PC-3 (cell line): ENCODE results near the gene RNF169. TPM values are rescaled to one million over a fixed set of nuclear protein-coding genes. Genes with fewer than 3 reads are reported as not detected.
A peak's percentile ranks its signal among the peaks of the same experiment; 100 is the strongest.

ENCODE experiments used
- ATAC-seq: fragments of 200-7000 bp; cut with Tn5 transposase; 2 replicates; pipeline ENCODE4 v1.9.1; 2020; ENCODE audit warnings: mild to moderate bottlenecking, moderate library complexity
- BruUV-seq: library from RNA; stranded (reverse); fragments of 400-500 nt; replicated peaks from 2 replicates; lab custom pipeline; 2021; lab: Mats Ljungman, UMichigan
- CTCF ChIA-PET: fragments of 300-600 bp; sonication (Branson Sonifier 250); formaldehyde crosslinking; loops from one replicate; lab custom pipeline; 2022; ENCODE audit warnings: antibody characterized with exemption; lab: Charles Lee
- POLR2A ChIA-PET: fragments of 300-600 bp; sonication (Branson Sonifier 250); formaldehyde crosslinking; loops from one replicate; lab custom pipeline; 2022; ENCODE audit warnings: antibody characterized with exemption; ENCODE audit not compliant: unreplicated experiment; lab: Charles Lee
- DNase-seq: peaks from one replicate; pipeline ENCODE4 v3.0.0-alpha.2; 2015
- H2AFZ ChIP-seq: fragments of 300-600 bp; sonication (generic); 2 replicates; pipeline ENCODE4 v1.6.0; 2016; ENCODE audit warnings: antibody characterized with exemption, low read length
- H3F3A ChIP-seq: fragments of 300-600 bp; sonication (generic); one replicate; pipeline ENCODE4 v1.6.0; 2017; ENCODE audit warnings: antibody characterized with exemption, low read length, control low read depth, mild to moderate bottlenecking; ENCODE audit not compliant: unreplicated experiment
- H3K27ac ChIP-seq: fragments of 300-600 bp; sonication (generic); 2 replicates; pipeline ENCODE4 v1.5.1; 2016; ENCODE audit warnings: mild to moderate bottlenecking, low read length
- H3K27me3 ChIP-seq: fragments of 300-600 bp; sonication (generic); 2 replicates; pipeline ENCODE4 v1.6.1; 2016; ENCODE audit warnings: low read length, mixed read lengths
- H3K36me3 ChIP-seq: fragments of 300-600 bp; sonication (generic); 2 replicates; pipeline ENCODE4 v1.6.1; 2016; ENCODE audit warnings: low read depth, mixed run types, low read length, mixed read lengths
- H3K4me1 ChIP-seq: fragments of 300-600 bp; sonication (generic); 2 replicates; pipeline ENCODE4 v1.5.1; 2016; ENCODE audit warnings: low read length; ENCODE audit not compliant: insufficient read depth
- H3K4me2 ChIP-seq: fragments of 300-600 bp; sonication (generic); 2 replicates; pipeline ENCODE4 v1.6.0; 2016; ENCODE audit warnings: low read length
- H3K4me3 ChIP-seq: fragments of 300-600 bp; sonication (generic); 2 replicates; pipeline ENCODE4 v1.5.1; 2016; ENCODE audit warnings: mild to moderate bottlenecking, low read length, mixed read lengths
- H3K79me2 ChIP-seq: fragments of 300-600 bp; sonication (generic); 2 replicates; pipeline ENCODE4 v1.6.1; 2017; ENCODE audit warnings: low read length, mixed read lengths
- H3K9ac ChIP-seq: fragments of 300-600 bp; sonication (generic); 2 replicates; pipeline ENCODE4 v1.6.0; 2016; ENCODE audit warnings: mild to moderate bottlenecking, low read length
- H3K9me2 ChIP-seq: fragments of 300-600 bp; sonication (generic); replicated peaks from 2 replicates; pipeline ENCODE4 v1.6.1; 2016; ENCODE audit warnings: mixed run types, low read length, mixed read lengths
- H3K9me3 ChIP-seq: fragments of 300-600 bp; sonication (generic); 2 replicates; pipeline ENCODE4 v1.6.1; 2016; ENCODE audit warnings: low read length, mixed read lengths
- H4K20me1 ChIP-seq: fragments of 300-600 bp; sonication (generic); 2 replicates; pipeline ENCODE4 v1.6.1; 2016; ENCODE audit warnings: low read length, mixed read lengths
- EZH2 ChIP-seq: fragments of 300-600 bp; sonication (generic); IDR thresholded peaks from one replicate; pipeline ENCODE4 v1.6.1; 2017; ENCODE audit warnings: antibody characterized with exemption, mild to moderate bottlenecking, low read length; ENCODE audit not compliant: unreplicated experiment
- EZH2phosphoT487 ChIP-seq: fragments of 300-600 bp; sonication (generic); IDR thresholded peaks from 2 replicates; pipeline ENCODE4 v1.6.1; 2018; ENCODE audit warnings: mild to moderate bottlenecking, antibody characterized with exemption, low read length, borderline replicate concordance
- intact Hi-C: fragments of 100-400 bp; cut with micrococcal nuclease; formaldehyde crosslinking; loops from 2 replicates; pipeline ENCODE4 v1.9.0; 2023
- total RNA-seq: library from RNA; depleted of rRNA; stranded (reverse); fragments of >200 nt; gene quantifications from 2 replicates; pipeline ENCODE4 v1.2.3, GENCODE V29; 2014
- TF ChIP-seq, protein P1 (sequence below): fragments of 300-600 bp; sonication (generic); conservative IDR thresholded peaks from 2 replicates; pipeline ENCODE4 v1.5.1; 2017; ENCODE audit warnings: antibody characterized with exemption, low read depth, mild to moderate bottlenecking, low read length

RNF169 gene
- total RNA-seq, 1 experiment from 2014 or later = 20.4 TPM

DNA sequence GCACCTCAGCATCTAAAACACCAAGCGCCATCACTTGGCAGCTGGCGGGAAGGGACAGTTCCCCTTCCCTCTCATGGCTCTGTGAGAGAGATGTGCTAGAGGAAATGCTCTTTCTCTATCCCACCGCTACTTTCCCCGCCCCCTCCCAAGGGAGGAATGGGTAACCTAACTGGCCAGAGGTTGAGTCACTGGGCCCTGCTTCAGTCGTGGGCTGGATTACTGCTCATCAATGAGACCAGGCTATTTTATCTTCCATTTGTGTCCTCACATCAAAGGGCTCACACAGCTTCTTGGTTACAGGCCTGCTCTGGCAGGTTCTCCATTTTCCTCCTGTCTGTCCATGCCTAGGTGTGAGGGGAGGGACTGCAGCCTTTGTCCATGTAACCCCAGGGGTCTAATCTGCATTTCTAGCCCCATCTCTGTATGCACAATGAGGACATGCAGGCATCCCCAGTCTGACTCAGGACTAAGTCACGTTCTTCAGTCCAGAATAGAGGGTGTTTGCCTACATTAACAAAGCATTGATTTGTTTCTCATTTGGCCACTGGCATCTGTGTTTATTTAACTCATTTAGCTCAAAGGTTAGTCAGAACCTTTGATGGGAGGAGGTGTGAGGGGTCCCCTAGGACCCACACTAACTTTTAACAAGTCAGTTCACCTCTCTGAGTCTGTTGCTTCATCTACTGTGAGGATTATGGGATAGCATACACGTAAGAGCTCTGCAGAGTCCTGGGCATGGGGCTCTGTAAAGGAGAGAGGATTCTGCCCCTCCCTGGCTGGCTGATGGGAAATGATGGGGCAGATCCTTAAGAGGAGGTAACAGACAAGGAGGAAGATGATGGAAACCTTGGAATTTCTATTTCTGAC lies 101.1 kb downstream of the RNF169 start:
- peak; percentile 74 for DNase-seq
- Histone ChIP-seq H3K27ac (peak overlapping the region; percentile 78), H3K36me3 (peaks cover 24% of the 10 kb centered on the region), H3K4me3 (no peak overlapping the region), H3K9me3 (no peaks in the 10 kb centered on the region), H2AFZ (peak overlapping the region; percentile 23; the same call in 1 of the 2 replicates), H4K20me1 (no peaks in the 10 kb centered on the region), H3K4me2 (peak overlapping the region; percentile 50), H3K79me2 (no peaks in the 10 kb centered on the region), H3K27me3 (no peaks in the 10 kb centered on the region), H3K9me2 (no peaks in the 10 kb centered on the region), H3F3A (no peaks in the 10 kb centered on the region), H3K9ac (no peak overlapping the region), H3K4me1 (peaks cover 18% of the 10 kb centered on the region)
- ChIA-PET POLR2A (no interaction called here), CTCF (interaction anchor here (0.8 to 1.1 kb wide), 2 partner anchors 147 to 676 kb away, joined by 3 to 5 read pairs; partner anchors contain the start of gene GDPD5)
- intact Hi-C loops = loop anchor here (1.0 kb wide), 1 partner anchor 96 kb away; no protein-coding TSS in a partner anchor
- ATAC-seq = peak; percentile 91
- no TSS peak for BruUV-seq
- TF ChIP-seq EZH2phosphoT487 = no peak
- TF ChIP-seq, protein P1, sequence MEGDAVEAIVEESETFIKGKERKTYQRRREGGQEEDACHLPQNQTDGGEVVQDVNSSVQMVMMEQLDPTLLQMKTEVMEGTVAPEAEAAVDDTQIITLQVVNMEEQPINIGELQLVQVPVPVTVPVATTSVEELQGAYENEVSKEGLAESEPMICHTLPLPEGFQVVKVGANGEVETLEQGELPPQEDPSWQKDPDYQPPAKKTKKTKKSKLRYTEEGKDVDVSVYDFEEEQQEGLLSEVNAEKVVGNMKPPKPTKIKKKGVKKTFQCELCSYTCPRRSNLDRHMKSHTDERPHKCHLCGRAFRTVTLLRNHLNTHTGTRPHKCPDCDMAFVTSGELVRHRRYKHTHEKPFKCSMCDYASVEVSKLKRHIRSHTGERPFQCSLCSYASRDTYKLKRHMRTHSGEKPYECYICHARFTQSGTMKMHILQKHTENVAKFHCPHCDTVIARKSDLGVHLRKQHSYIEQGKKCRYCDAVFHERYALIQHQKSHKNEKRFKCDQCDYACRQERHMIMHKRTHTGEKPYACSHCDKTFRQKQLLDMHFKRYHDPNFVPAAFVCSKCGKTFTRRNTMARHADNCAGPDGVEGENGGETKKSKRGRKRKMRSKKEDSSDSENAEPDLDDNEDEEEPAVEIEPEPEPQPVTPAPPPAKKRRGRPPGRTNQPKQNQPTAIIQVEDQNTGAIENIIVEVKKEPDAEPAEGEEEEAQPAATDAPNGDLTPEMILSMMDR = no peak
- TF ChIP-seq EZH2 = no peak

DNA sequence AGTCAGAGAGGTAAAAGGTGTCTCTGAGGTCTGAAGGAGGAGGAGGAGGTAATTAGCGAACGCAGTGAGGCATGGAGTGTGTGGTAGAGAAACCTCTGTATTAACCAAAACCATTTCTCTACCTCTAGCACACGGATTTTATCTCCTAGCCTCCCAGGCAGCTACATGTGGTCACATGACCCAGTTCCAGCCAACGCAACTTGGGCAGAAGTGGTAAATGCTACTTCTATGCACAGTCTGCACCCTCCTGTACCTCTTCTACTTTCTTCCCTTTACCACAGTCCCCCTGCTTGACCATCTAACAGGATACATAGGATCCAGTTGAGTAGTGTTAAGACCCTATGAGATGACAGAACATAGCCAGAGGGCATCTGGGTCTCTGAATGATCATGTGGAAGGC lies 104.6 kb downstream of the RNF169 start:
- Histone ChIP-seq H3K4me1 (peaks cover 18% of the 10 kb centered on the region), H3K4me2 (no peak overlapping the region), H3K36me3 (peaks cover 32% of the 10 kb centered on the region), H3K9ac (no peak overlapping the region), H3K27ac (no peak overlapping the region), H3F3A (no peaks in the 10 kb centered on the region), H3K79me2 (no peaks in the 10 kb centered on the region), H3K27me3 (no peaks in the 10 kb centered on the region), H4K20me1 (no peaks in the 10 kb centered on the region), H3K9me2 (no peaks in the 10 kb centered on the region), H3K9me3 (no peaks in the 10 kb centered on the region), H3K4me3 (no peak overlapping the region), H2AFZ (no peak overlapping the region)
- no peak for ATAC-seq
- no TSS peak for BruUV-seq
- intact Hi-C loops = no loop called here
- TF ChIP-seq EZH2 (no peak), EZH2phosphoT487 (no peak)
- TF ChIP-seq, protein P1 = no peak
- ChIA-PET POLR2A (no interaction called here), CTCF (no interaction called here)
- DNase-seq = no peak

DNA sequence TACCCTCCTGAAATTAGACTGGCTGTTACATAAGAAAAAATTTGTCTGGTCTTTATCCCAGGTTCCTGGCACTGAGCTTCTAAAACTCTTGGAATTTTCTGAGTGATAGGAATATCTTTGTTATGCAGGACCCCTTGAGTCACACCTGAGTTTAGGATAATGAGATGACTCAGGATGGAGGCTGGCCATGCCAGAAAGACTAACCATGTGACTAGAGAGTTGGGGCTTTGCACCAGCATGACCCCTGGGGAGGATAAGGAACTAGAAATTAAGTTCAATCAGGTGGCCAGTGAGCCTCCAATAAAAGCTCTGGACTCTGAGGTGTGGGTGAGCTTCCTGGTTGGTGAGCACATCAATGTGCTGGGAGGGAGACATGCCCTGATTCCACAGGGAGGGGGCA lies 112.1 kb downstream of the RNF169 start:
- Histone ChIP-seq H3K4me1 (no peaks in the 10 kb centered on the region), H3K4me2 (no peak overlapping the region), H2AFZ (no peak overlapping the region), H3K9me2 (no peaks in the 10 kb centered on the region), H3K27me3 (no peaks in the 10 kb centered on the region), H3K9ac (no peak overlapping the region), H3K36me3 (peaks cover 82% of the 10 kb centered on the region), H3K27ac (no peak overlapping the region), H4K20me1 (no peaks in the 10 kb centered on the region), H3F3A (no peaks in the 10 kb centered on the region), H3K9me3 (peaks cover 24% of the 10 kb centered on the region), H3K79me2 (no peaks in the 10 kb centered on the region), H3K4me3 (no peak overlapping the region)
- intact Hi-C loops = no loop called here
- CTCF ChIA-PET = no interaction called here
- POLR2A ChIA-PET = no interaction called here
- ATAC-seq (no peak), DNase-seq (peak; percentile 13)
- TF ChIP-seq EZH2phosphoT487 (no peak), EZH2 (no peak)
- TF ChIP-seq, protein P1 = no peak
- BruUV-seq = no TSS peak
